ENCODE results near the gene BBS7.

The BBS7 gene

DNA sequence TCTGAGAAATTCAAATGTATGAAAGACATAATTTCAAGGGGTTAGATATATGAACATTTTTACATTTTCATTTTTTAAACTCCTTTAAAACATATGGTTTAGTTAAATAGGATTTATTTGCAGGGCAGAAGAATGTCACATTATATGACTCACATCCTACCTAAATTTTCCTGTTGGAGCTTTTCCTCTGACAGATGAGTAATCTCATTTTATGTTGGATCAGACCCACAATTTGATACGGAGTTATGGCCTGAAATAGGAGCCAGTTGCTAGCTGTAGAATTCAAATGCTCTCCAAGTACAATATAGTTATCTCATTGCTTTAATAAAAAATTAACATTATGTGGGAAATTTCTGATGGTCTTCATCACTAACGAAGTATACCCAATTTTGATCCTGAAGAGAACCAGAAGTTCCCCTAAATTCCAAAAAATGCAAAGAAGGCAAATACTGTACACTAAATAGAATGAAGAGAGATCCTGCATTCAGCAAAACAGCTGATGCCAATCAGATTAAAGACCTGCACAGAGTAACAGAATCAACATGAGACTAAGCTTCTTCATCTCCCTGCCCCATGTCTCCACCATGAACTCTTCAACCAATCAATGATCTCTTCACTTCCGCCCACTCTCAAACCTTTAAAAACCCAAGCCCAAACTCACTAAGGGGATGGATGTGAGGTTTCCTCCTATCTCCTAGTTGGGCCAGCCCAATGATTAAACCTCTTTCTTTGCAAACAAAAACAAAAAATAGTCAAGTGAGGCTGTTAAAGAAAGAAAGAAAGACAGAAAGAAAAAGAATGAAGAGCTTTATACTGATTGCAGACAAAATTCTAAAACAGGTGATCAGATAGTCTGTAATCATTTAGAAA is 80.1 kb downstream of the BBS7 start:
- no peak for DNase-seq

DNA sequence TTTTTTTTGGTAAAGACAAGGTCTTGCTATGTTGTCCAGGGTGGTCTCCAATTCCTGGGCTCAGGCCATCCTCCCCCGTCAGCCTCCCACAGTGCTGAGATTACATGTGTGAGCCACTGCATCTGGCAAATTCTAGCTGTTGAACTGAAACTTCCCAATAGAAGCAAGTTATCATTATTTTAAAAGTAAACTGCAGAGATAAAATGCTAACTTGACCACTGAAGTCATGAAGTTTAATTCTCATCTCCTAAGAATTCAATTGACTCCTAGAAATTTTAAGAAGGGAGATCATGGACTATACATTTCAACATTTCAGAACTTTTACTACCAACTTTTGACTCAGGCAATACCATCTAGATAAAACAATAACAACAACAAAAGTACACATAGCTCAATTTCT is 80.8 kb downstream of the BBS7 start:
- no peak for DNase-seq

DNA sequence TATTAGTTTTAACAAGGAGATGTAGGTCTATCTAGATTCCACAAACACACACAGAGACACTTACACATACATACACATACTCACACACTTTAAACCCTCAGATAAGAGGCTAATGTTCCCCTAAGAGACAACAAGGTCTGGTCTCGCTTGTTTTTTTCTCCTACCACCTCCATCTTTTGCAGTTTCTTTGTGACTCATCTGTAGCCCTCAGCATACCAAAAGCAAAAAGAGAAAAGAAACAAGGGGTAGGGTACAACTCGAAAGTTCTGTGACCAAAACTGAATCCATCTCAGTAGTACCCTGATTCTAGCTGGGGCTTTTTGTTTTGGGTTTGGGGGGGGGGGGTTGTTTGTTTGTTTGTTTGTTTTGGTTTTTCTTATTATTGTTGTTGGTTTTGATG is 81.4 kb downstream of the BBS7 start:
- no peak for DNase-seq

DNA sequence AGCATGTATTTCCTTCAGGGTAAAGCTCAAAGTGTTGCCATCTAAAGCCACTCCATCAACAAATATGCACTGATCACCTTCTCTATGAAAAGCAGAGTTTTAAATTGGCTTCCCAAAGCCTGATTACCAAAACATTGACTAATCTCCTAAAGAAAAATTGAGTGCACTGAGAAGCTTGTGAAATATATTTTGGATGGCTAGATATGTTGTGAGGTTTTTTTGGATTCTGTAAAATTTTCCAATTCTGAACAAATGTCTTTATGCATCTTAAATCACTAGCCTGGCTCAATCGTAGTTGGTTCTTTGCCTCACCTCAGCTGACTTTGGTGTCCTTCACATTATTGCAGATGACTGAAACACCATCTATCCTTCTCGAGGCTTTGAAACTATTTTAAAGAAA is 84.1 kb downstream of the BBS7 start:
- DNase-seq, result no peak

DNA sequence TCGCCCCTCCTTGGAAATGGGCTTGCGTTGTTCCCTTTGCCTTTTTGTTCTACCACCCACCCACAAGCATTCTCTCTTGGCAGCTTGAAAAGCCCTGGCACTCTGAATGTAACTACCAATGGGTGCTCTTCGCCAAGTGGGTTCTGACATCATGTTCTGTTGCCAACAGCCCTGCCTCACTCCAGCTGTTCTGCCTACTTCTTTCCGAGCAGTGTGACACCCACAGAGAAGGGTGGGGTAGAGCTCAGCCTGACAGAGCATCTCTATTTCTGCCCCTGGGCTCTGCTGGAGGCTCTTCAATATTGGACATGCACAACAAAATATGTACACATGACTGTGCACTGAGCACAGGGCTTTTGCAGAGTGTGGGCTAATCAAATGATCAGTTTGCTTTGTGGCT is 84.8 kb downstream of the BBS7 start:
- DNase-seq, result no peak

DNA sequence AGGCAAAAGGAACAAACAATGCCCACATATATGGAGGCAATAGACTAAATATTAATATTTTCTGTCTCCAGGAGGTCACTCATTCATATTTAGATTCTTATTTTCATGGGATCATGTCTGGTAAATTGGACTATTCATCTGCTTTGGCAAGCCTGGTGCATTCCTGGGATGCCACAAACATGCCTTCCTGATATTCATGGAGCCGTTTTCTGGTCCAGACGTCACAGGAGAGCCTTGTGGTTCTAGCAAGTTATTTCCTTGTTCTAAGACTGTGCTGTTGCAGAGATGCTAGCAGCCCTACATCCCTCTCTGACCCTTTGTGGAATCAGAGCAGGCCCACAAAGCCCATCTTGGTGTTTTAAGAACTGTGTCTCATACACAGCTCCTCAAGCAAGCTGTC is 85.3 kb downstream of the BBS7 start:
- no peak for DNase-seq

DNA sequence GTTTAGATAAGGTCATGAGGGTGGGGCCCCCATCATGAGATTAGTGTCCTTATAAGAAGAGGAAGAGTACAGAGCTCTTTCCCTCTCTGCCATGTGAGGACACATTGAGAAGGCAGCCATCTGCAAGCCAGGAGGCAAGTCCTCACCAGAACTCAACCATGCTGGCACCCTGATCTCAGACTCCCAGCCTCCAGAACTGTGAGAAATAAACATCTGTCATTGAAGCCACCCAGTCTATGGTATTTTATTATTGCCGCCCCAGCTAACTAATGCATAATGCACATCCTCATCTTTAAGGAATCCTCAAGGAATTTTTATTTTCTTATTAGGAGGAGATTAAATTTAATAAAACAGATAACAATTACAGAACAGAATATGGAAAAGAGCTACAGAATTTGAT is 85.9 kb downstream of the BBS7 start:
- DNase-seq, result no peak

DNA sequence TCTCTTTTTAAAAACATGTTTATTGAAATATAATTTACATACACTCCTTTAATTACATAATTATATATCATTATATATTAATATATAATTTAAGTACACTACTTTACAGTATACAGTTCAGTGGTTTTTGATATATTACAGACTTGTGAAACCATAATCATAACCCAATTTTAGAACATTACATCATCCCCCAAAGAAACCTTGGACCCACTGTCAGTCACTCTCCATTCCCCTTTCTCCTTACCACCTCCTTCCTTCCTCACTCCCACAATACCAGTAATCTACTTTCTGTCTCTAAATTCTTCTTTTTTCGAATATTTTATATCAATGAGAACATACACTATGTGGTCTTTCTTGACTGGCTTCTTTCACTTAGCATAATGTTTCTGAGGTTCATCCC is 87.1 kb downstream of the BBS7 start:
- no peak for DNase-seq

DNA sequence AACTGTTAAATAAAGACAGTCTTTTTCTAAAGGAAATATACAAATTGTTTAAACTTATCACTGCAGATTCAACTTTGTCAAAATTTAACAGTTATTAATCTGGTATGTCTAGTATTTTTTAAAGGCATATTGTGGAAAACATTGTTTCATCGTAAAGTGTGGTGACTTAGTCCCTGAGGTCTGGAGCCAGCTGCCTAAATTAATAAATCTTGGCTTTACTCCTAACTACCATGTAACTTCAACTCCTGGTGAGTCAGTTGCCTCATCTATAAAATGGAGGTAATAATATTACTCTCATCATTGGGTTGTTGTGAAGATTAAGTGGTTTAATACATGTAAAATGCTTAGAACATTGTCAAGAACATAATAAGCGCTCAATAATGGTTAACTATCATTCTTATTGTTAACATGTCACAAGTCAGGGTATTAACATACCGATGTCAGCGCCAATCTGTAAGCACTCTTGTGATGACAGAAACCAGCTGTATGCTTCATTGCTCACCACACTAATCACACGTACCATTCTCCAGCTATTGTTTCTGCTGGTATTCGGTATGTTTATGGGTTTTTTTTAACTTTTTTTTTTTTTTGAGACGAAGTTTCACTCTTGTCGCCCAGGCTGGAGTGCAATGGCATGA is 91.2 kb downstream of the BBS7 start:
- DNase-seq, result no peak

DNA sequence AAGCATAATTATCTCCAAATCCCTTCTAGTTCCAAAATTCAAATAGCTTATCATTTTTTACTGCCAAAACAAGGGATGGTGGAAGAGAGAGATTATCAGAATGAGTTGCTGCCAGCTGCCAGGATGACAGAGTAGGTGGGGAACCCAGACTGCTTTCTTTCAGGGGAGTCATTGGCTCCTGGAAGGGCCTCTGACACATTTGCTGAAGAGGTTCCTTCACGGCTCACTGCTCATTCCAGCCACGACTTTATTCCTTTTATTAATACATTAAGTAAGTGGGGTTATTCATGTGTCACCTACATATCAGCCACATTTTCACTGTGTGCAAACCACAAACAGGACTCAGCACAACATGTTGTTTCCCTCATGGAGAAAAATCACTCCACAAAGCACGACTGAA is 92.6 kb downstream of the BBS7 start:
- no peak for DNase-seq

DNA sequence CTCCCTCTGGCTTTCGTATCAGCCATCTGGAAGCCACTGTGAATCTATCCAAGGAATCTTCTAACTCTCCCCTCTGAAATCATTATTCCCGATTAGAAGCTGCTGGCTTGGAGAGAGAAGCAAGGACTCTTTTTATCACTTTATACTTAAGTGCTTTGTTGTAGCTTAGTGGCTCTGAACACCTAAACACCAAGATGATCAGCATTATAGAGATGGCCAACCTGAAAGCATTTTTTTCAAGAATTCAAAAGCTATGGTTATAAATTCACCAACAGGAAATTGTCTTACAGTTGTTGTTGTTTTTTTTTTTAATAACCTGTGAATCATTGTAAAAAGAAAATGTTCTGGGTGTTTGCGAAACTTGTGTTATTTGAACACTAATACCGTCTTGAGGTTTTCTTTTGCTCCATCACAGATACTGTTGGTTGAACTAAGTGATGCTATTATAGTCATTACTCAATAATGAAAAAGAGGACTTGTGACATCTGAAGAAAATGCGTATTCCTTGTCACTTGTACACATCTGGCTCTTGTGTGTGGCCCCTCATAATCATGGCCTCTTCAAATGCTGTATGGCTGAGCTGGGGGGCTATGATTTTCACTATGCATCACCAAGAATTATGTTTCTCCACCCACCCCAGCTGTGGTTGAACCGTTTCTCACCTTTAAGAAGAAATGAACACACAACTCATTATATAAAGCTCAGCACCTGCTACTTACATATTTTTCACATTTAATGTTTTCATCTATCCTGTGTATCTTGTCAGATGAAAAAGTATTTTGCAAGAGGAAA is 93.5 kb downstream of the BBS7 start:
- DNase-seq, result no peak

All from NCI-H1048 (cell line).